Activated CD8-positive, alpha-beta T cell treated with anti-CD3 and anti-CD28 coated beads, Interleukin-2, amount 10 ng/mL, durations not matched to agents 7 days and 5 days (primary cell): ENCODE measurements around the gene FAM72C. TPM values are rescaled to one million over a fixed set of nuclear protein-coding genes. Genes with fewer than 3 reads are reported as not detected.
"Not testable (repeated sequence)": the region's sequence is repeated elsewhere in the genome, so short reads cannot be mapped to it uniquely, and the experiment has no call there.

ENCODE experiments used
- ATAC-seq: fragments of 150-1000 bp; cut with Tn5 transposase; one replicate; pipeline ENCODE4 v1.10.0; 2021; ENCODE audit warnings: moderate library complexity
- CTCF ChIA-PET: fragments of 350-600 bp; sonication (Branson Sonifier 250); formaldehyde crosslinking; loops from one replicate; lab custom pipeline; 2021; ENCODE audit warnings: antibody characterized with exemption; lab: Charles Lee
- POLR2A ChIA-PET: fragments of 350-600 bp; sonication (Branson Sonifier 250); formaldehyde crosslinking; loops from one replicate; lab custom pipeline; 2021; ENCODE audit warnings: antibody characterized with exemption; lab: Charles Lee
- DNase-seq: peaks from one replicate; pipeline ENCODE4 v3.0.0-alpha.2; 2020
- H3K27ac Mint-ChIP-seq: one replicate; pipeline ENCODE4 v1.8.0; 2021; ENCODE audit warnings: mild to moderate bottlenecking, mixed read lengths
- H3K27me3 Mint-ChIP-seq: one replicate; pipeline ENCODE4 v1.8.0; 2021; ENCODE audit warnings: low read depth, mixed read lengths
- H3K36me3 Mint-ChIP-seq: one replicate; pipeline ENCODE4 v1.8.0; 2021; ENCODE audit warnings: low read depth, mixed read lengths
- H3K4me1 Mint-ChIP-seq: one replicate; pipeline ENCODE4 v1.8.0; 2021; ENCODE audit warnings: low read depth, mixed read lengths
- H3K4me3 Mint-ChIP-seq: one replicate; pipeline ENCODE4 v1.8.0; 2021; ENCODE audit warnings: mild to moderate bottlenecking, mixed read lengths
- H3K9me3 Mint-ChIP-seq: one replicate; pipeline ENCODE4 v1.8.0; 2022; ENCODE audit warnings: mixed read lengths; ENCODE audit not compliant: insufficient read depth
- total RNA-seq, 2 experiments: library from RNA; stranded (reverse); gene quantifications; one replicate each; pipeline ENCODE4 v1.2.3, GENCODE V29; 2021

The FAM72C gene
- total RNA-seq, 2 experiments from 2014 or later: 19.1 to 22.1 TPM

DNA sequence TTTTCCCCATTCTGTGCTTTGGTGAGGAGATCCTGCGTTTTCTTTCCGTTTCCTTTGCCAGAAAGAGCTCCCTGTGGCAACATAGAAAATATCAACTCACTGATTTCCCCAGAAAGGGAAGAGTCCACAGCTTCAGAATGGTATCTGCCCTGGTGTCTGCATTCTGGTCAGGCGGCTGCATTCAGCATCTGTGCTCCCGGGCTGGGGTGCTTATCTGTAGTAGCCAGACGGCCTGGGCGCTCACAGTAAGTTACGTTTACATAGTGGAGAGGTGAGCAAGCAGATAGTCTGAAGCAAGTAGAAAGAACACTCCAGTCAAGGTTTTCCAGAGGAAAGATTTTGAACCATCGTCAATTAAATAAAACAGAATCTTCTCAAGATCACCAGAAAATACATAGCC, 29.3 kb upstream of the FAM72C start:
- H3K27ac Mint-ChIP-seq: not testable (repeated sequence)

GRCh38 chr1:143996020-143996419, 24.2 kb upstream of the FAM72C start:
- CTCF ChIA-PET, H3K27me3 Mint-ChIP-seq, POLR2A ChIA-PET, H3K9me3 Mint-ChIP-seq, ATAC-seq, H3K36me3 Mint-ChIP-seq, H3K27ac Mint-ChIP-seq, H3K4me3 Mint-ChIP-seq, DNase-seq, H3K4me1 Mint-ChIP-seq: not testable (repeated sequence)

More for the DNA sequence above, 29.3 kb upstream of the FAM72C start:
- H3K27me3 Mint-ChIP-seq, H3K4me1 Mint-ChIP-seq, H3K4me3 Mint-ChIP-seq, H3K36me3 Mint-ChIP-seq, POLR2A ChIA-PET, DNase-seq, CTCF ChIA-PET, ATAC-seq, H3K9me3 Mint-ChIP-seq: not testable (repeated sequence)

DNA sequence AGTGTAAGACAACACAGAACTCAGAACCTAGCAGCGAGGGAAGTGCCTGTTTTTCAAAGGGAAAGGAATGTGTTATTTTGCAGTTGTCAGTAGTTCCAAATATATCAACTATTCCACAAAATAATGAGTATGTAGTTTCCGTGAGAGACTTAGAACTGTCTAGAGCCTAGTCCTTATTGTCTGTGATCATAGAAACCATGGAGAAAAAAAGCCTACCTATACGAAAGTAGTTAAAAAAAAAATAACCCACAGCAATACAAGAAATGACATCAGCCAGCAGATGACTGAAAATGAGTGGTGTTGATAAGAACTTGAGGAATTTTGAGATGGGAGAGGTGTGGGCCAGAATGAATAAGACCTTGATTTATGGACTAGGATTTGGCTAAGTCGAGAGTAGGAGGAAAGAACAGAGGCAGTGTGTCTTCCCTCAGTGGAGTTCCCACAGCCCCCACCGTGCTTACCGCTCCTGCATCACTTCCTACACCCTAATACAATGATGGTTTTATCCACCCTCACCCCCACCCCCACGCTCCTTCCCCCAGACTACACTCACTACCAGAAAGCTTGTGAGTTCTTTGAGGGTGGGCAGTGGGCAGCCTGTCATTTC, 21.6 kb upstream of the FAM72C start:
- H3K4me3 Mint-ChIP-seq, POLR2A ChIA-PET, H3K9me3 Mint-ChIP-seq, H3K27ac Mint-ChIP-seq, H3K27me3 Mint-ChIP-seq, H3K36me3 Mint-ChIP-seq, H3K4me1 Mint-ChIP-seq, ATAC-seq, DNase-seq, CTCF ChIA-PET: not testable (repeated sequence)

DNA sequence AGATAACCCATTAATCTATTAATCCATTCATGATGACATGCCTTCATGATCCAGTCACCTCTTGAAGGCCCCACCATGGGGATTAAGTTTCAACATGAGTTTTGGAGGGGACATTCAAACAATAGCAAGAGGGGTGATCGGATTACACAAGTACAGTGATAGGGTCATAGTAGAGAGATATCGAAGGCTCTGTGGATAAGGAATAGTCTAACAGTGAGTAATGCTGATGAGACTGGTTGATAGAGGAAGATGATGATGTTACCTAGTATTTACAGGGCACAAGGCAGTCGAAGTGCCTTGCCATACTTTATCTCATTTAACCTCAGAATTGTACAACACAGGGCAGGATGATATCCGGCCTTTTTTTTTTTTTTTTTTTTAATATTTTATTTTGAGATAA, 18.9 kb upstream of the FAM72C start:
- H3K27ac Mint-ChIP-seq, ATAC-seq, POLR2A ChIA-PET, H3K27me3 Mint-ChIP-seq, H3K4me1 Mint-ChIP-seq, DNase-seq, H3K36me3 Mint-ChIP-seq, H3K9me3 Mint-ChIP-seq, H3K4me3 Mint-ChIP-seq, CTCF ChIA-PET: not testable (repeated sequence)

DNA sequence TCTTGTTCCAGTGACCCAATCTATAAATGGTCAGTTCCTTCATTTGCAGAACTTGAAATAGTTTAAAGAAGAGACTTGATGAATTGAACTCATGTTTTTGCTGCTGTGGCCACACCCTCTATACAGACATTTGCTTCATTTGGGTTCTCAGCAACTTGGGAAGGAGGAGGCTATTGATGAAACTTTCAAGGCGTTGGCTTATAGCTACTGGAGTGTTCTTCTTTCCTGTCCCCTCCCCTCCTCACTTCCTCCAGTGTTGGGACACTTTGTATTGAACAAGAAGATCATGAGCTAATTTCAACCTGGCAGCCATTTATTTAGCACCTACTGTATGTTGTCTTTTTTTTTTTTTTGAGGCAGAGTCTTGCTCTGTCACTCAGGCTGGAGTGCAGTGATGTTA, 17.9 kb upstream of the FAM72C start:
- H3K36me3 Mint-ChIP-seq, H3K27ac Mint-ChIP-seq, H3K4me1 Mint-ChIP-seq, H3K9me3 Mint-ChIP-seq, ATAC-seq, CTCF ChIA-PET, DNase-seq, POLR2A ChIA-PET, H3K27me3 Mint-ChIP-seq, H3K4me3 Mint-ChIP-seq: not testable (repeated sequence)

GRCh38 chr1:143989427-143989712, 17.6 kb upstream of the FAM72C start:
- H3K4me3 Mint-ChIP-seq, POLR2A ChIA-PET, CTCF ChIA-PET, H3K27me3 Mint-ChIP-seq, H3K4me1 Mint-ChIP-seq, ATAC-seq, H3K9me3 Mint-ChIP-seq, H3K36me3 Mint-ChIP-seq, H3K27ac Mint-ChIP-seq, DNase-seq: not testable (repeated sequence)

DNA sequence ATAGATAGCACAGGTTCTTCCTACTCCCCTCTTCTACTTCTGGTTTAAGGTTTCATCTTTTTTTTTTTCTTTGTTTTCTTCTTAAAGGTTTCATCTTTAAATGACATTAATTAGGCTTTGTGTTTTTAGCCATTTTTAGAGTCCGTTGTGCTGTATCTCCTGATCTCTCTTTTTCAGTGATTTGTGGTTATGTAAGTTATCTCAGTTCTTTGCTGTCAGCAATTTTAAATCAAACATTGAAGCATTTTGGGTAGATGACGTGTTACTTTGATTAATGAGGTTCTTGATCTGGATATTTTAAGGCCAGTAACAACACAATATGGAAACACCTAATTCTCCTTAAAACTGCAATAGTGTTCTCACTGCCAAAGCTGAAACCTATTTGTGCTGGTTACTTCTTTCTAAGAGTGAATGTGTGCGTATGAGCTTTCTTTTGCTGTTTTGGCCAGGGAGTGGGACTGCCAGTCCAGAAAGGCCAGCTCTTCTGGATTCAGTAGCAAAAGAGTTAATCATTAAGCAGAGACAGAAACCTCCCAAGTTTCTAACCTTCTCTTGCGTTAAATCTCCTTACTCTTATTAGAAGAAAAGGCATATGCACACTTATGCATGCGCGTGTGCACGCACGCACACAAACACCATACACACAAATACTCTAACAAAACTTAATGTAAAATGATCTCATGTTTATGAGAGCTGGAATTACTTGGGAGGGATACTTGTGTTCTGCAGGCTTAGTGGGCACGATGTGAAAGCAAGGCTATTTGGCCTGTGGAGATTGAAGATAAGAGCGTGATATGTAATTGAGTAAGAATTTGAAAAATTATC, 17.0 kb upstream of the FAM72C start:
- H3K4me3 Mint-ChIP-seq, CTCF ChIA-PET, ATAC-seq, H3K27ac Mint-ChIP-seq, H3K36me3 Mint-ChIP-seq, DNase-seq, H3K27me3 Mint-ChIP-seq, H3K4me1 Mint-ChIP-seq, POLR2A ChIA-PET, H3K9me3 Mint-ChIP-seq: not testable (repeated sequence)

- DNase-seq, H3K36me3 Mint-ChIP-seq, H3K27ac Mint-ChIP-seq, H3K27me3 Mint-ChIP-seq, H3K9me3 Mint-ChIP-seq, CTCF ChIA-PET, POLR2A ChIA-PET, H3K4me1 Mint-ChIP-seq, H3K4me3 Mint-ChIP-seq, ATAC-seq: not testable (repeated sequence)
Observed at GRCh38 chr1:143987868-143988267, 16.1 kb upstream of the FAM72C start.

DNA sequence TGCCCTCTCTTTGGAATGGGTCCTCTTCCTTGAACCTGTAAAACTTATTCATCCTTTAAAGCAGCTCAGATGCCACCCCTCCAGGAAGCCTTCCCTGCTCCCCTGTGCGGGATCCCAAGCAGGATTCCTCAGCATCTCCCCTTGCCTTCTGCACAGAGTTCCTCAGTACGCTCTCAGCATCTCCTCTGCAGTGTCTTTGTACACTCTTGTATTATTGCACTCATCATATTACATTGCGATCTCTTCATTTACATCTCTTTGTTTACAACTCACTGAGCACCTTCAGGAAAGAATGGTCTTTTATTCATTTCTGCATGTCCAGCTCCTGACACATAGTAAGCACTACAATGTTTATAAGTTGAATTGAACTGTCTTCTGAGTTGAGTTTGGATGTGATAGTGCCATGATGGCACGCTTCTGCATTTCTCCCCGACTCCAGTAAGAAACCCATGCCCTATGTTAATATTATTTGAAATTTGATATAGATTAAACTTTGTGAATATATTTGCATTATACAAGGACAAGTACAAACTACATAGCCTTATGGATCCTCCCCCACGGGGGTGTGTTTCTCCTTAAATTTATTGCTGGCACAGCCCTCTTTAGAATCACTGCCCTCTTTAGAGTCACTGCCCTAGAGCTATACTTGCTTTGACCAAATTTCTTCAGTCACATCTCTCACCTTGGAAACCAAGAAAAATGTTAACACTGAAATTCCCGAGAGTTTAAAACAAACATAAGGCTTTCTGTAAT, 13.1 kb upstream of the FAM72C start:
- H3K27ac Mint-ChIP-seq, POLR2A ChIA-PET, H3K4me1 Mint-ChIP-seq, CTCF ChIA-PET, ATAC-seq, H3K27me3 Mint-ChIP-seq, H3K36me3 Mint-ChIP-seq, H3K9me3 Mint-ChIP-seq, DNase-seq, H3K4me3 Mint-ChIP-seq: not testable (repeated sequence)

DNA sequence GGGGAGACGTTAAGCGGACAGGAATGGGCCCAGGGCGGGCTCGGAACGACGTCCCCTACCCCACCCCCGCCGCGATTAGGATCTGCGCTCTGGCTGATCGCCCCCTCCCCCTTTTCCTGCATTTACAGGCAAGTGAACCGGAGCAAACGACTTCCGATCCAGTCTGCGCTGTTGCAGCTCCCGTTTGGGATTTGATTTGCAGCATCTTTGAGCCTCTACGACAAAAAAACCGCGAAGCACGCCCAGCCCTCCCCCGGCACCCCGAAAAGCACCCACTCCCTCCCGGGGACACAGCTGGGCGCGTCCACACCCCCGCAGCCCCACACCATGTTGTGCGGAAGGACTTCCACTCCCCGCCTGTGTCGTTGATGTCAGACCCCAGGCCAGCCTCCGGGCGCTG, 2.6 kb upstream of the FAM72C start:
- not testable (repeated sequence) for H3K9me3 Mint-ChIP-seq, H3K36me3 Mint-ChIP-seq
- peak overlapping the region; percentile 80 for H3K4me3 Mint-ChIP-seq

DNA sequence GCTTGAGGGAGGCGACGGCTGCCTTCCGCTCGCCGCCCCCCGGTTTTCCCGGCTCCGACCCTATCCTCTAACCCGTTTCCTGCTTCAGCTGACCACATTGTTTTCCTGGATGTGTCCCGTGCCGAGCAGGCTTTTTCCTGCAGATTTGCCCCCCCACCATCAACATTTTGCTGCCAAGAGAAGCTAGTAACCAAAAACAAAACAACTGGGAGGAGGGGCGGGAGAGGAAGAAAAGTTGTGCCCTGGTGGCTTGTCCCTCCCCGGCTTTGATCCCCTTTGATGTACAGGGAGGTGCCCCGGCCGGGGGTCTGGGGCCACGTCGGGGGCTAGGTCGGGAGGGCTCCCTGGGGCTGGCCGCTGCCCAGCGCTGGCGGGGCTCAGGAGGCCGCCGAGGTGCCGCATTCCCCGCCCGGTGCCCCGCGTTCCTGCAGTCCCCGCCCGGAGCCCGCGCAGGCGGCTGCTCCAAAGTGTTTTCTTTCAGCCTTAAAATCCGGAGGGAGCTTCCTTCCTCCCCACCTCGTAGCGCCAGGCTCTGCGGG, 2.2 kb upstream of the FAM72C start:
- H3K4me1 Mint-ChIP-seq, DNase-seq, POLR2A ChIA-PET, ATAC-seq, H3K36me3 Mint-ChIP-seq, CTCF ChIA-PET, H3K9me3 Mint-ChIP-seq, H3K27me3 Mint-ChIP-seq: not testable (repeated sequence)
- Mint-ChIP-seq H3K27ac (peak overlapping the region; percentile 73), H3K4me3 (peak overlapping the region; percentile 88)

More for the DNA sequence above, 2.6 kb upstream of the FAM72C start:
- CTCF ChIA-PET, H3K27me3 Mint-ChIP-seq, ATAC-seq, POLR2A ChIA-PET, H3K4me1 Mint-ChIP-seq: not testable (repeated sequence)
- peak; percentile 20 for DNase-seq
- H3K27ac Mint-ChIP-seq: peak overlapping the region; percentile 66

GRCh38 chr1:143972753-143973326, 1.1 kb upstream of the FAM72C start:
- ATAC-seq: peak; percentile 20
- POLR2A ChIA-PET, CTCF ChIA-PET, H3K36me3 Mint-ChIP-seq, H3K9me3 Mint-ChIP-seq, H3K27me3 Mint-ChIP-seq, DNase-seq, H3K27ac Mint-ChIP-seq, H3K4me1 Mint-ChIP-seq, H3K4me3 Mint-ChIP-seq: not testable (repeated sequence)
